WTC11 (cell line): Measurements from ENCODE around the gene KCND1.

Source experiments
- ATF2 ChIP-seq: sonication (generic); formaldehyde crosslinking; IDR thresholded peaks from 2 replicates; pipeline ENCODE4 v1.8.1; 2022; ENCODE audit warnings: low read depth, missing genetic modification reagents, borderline replicate concordance
- CREM ChIP-seq: sonication (generic); formaldehyde crosslinking; IDR thresholded peaks from 2 replicates; pipeline ENCODE4 v1.8.1; 2022; ENCODE audit warnings: mild to moderate bottlenecking, missing genetic modification reagents, moderate library complexity
- ELF4 ChIP-seq: sonication (generic); formaldehyde crosslinking; IDR thresholded peaks from 2 replicates; pipeline ENCODE4 v1.8.1; 2022; ENCODE audit warnings: low read depth, mild to moderate bottlenecking, moderate library complexity, missing genetic modification reagents
- FOXK1 ChIP-seq: sonication (generic); formaldehyde crosslinking; IDR thresholded peaks from 2 replicates; pipeline ENCODE4 v1.8.0; 2022; ENCODE audit warnings: mild to moderate bottlenecking, moderate library complexity, missing genetic modification reagents
- MAX ChIP-seq: sonication (generic); formaldehyde crosslinking; IDR thresholded peaks from 2 replicates; pipeline ENCODE4 v1.8.0; 2022; ENCODE audit warnings: mild to moderate bottlenecking, missing genetic modification reagents
- MYBL2 ChIP-seq: sonication (generic); formaldehyde crosslinking; IDR thresholded peaks from 2 replicates; pipeline ENCODE4 v1.8.1; 2023; ENCODE audit warnings: mild to moderate bottlenecking, moderate library complexity, missing genetic modification reagents
- NR3C1 ChIP-seq: sonication (generic); formaldehyde crosslinking; conservative IDR thresholded peaks from 2 replicates; pipeline ENCODE4 v1.8.1; 2023; ENCODE audit warnings: low read depth, mild to moderate bottlenecking, missing genetic modification reagents
- SMAD3 ChIP-seq: sonication (generic); formaldehyde crosslinking; IDR thresholded peaks from 2 replicates; pipeline ENCODE4 v1.8.0; 2022; ENCODE audit warnings: missing genetic modification reagents, mild to moderate bottlenecking, borderline replicate concordance
- ZBTB43 ChIP-seq: sonication (generic); formaldehyde crosslinking; IDR thresholded peaks from 2 replicates; pipeline ENCODE4 v1.8.1; 2023; ENCODE audit warnings: mild to moderate bottlenecking, missing genetic modification reagents
- TF ChIP-seq, protein P1 (sequence below): fragments of 200-600 bp; IDR thresholded peaks from 2 replicates; pipeline ENCODE4 v1.8.0; 2022; ENCODE audit warnings: antibody characterized with exemption
- TF ChIP-seq, protein P2 (sequence below): sonication (generic); formaldehyde crosslinking; IDR thresholded peaks from 2 replicates; pipeline ENCODE4 v1.8.0; 2022; ENCODE audit warnings: mild to moderate bottlenecking, missing genetic modification reagents
- TF ChIP-seq, protein P3 (sequence below): sonication (generic); formaldehyde crosslinking; IDR thresholded peaks from 2 replicates; pipeline ENCODE4 v1.8.1; 2022; ENCODE audit warnings: mild to moderate bottlenecking, missing genetic modification reagents, moderate library complexity, borderline replicate concordance
- TF ChIP-seq, protein P4 (sequence below): sonication (generic); formaldehyde crosslinking; IDR thresholded peaks from 2 replicates; pipeline ENCODE4 v1.8.1; 2022; ENCODE audit warnings: low read depth, mild to moderate bottlenecking, moderate library complexity, missing genetic modification reagents, borderline replicate concordance

GRCh38 chrX:48997865-48998264 lies 26.2 kb upstream of the KCND1 start:
- TF ChIP-seq, protein P1, sequence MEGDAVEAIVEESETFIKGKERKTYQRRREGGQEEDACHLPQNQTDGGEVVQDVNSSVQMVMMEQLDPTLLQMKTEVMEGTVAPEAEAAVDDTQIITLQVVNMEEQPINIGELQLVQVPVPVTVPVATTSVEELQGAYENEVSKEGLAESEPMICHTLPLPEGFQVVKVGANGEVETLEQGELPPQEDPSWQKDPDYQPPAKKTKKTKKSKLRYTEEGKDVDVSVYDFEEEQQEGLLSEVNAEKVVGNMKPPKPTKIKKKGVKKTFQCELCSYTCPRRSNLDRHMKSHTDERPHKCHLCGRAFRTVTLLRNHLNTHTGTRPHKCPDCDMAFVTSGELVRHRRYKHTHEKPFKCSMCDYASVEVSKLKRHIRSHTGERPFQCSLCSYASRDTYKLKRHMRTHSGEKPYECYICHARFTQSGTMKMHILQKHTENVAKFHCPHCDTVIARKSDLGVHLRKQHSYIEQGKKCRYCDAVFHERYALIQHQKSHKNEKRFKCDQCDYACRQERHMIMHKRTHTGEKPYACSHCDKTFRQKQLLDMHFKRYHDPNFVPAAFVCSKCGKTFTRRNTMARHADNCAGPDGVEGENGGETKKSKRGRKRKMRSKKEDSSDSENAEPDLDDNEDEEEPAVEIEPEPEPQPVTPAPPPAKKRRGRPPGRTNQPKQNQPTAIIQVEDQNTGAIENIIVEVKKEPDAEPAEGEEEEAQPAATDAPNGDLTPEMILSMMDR, result no peak
- TF ChIP-seq NR3C1 (CRISPR knock-in tag) (no peak), ATF2 (CRISPR knock-in tag) (no peak), ZBTB43 (CRISPR knock-in tag) (no peak), SMAD3 (CRISPR knock-in tag) (no peak), ELF4 (no peak), MYBL2 (CRISPR knock-in tag) (no peak), FOXK1 (no peak), MAX (CRISPR knock-in tag) (no peak), CREM (CRISPR knock-in tag) (no peak)
- TF ChIP-seq, protein P2, sequence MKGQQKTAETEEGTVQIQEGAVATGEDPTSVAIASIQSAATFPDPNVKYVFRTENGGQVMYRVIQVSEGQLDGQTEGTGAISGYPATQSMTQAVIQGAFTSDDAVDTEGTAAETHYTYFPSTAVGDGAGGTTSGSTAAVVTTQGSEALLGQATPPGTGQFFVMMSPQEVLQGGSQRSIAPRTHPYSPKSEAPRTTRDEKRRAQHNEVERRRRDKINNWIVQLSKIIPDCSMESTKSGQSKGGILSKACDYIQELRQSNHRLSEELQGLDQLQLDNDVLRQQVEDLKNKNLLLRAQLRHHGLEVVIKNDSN (CRISPR knock-in tag), result no peak
- TF ChIP-seq, protein P3, sequence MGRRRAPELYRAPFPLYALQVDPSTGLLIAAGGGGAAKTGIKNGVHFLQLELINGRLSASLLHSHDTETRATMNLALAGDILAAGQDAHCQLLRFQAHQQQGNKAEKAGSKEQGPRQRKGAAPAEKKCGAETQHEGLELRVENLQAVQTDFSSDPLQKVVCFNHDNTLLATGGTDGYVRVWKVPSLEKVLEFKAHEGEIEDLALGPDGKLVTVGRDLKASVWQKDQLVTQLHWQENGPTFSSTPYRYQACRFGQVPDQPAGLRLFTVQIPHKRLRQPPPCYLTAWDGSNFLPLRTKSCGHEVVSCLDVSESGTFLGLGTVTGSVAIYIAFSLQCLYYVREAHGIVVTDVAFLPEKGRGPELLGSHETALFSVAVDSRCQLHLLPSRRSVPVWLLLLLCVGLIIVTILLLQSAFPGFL (CRISPR knock-in tag), result no peak
- TF ChIP-seq, protein P4, sequence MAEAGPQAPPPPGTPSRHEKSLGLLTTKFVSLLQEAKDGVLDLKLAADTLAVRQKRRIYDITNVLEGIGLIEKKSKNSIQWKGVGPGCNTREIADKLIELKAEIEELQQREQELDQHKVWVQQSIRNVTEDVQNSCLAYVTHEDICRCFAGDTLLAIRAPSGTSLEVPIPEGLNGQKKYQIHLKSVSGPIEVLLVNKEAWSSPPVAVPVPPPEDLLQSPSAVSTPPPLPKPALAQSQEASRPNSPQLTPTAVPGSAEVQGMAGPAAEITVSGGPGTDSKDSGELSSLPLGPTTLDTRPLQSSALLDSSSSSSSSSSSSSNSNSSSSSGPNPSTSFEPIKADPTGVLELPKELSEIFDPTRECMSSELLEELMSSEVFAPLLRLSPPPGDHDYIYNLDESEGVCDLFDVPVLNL (CRISPR knock-in tag), result no peak
